B cell (primary cell): Measurements from ENCODE around the gene FCER1G. TPM values are rescaled to one million over a fixed set of nuclear protein-coding genes. Genes with fewer than 3 reads are reported as not detected.

ENCODE experiments used
- ATAC-seq: fragments of 200-7000 bp; cut with Tn5 transposase; one replicate; pipeline ENCODE4 v1.10.0; 2021; ENCODE audit warnings: low read depth, mild to moderate bottlenecking, moderate number of reproducible peaks, moderate library complexity
- CTCF ChIA-PET: fragments of 350-600 bp; sonication (Branson Sonifier 250); formaldehyde crosslinking; loops from one replicate; lab custom pipeline; 2021; ENCODE audit warnings: antibody characterized with exemption, inconsistent platforms; lab: Charles Lee
- POLR2A ChIA-PET: fragments of 350-600 bp; sonication (Branson Sonifier 250); formaldehyde crosslinking; loops from one replicate; lab custom pipeline; 2021; ENCODE audit warnings: antibody characterized with exemption; lab: Charles Lee
- DNase-seq: peaks from one replicate; pipeline ENCODE4 v3.0.0; 2013
- H2AFZ ChIP-seq: 2 replicates; pipeline ENCODE4 v1.6.1; 2012; ENCODE audit warnings: mild to moderate bottlenecking, low read depth, low read length; ENCODE audit not compliant: insufficient read depth, poor library complexity, severe bottlenecking
- H3K27ac ChIP-seq, 2 donors: 1 replicate in 1 of 2; 2 replicates in 1 of 2; pipeline ENCODE4 v1.5.1; 2012 to 2013; ENCODE audit warnings: low read length in 2 of 2, mild to moderate bottlenecking in 2 of 2, moderate library complexity in 1 of 2
- H3K27me3 ChIP-seq, 4 experiments: fragments of 200-600 bp in 1 of 4; sonication (generic) in 1 of 4; replicated peaks in 1 of 4; 1 replicate in 2 of 4; 2 replicates in 2 of 4; pipeline versions ENCODE4 v1.6.1 to v1.7.0; 2013 to 2016; ENCODE audit warnings: low read length in 3 of 4, mild to moderate bottlenecking in 2 of 4, mixed read lengths in 1 of 4, moderate library complexity in 1 of 4; ENCODE audit not compliant: insufficient read depth in 4 of 4, control insufficient read depth in 3 of 4; ENCODE audit errors: control extremely low read depth in 1 of 4
- H3K36me3 ChIP-seq, 2 experiments: replicated peaks in 1 of 2; 1 replicate in 1 of 2; 2 replicates in 1 of 2; pipeline versions ENCODE4 v1.6.1 to v1.7.1; 2013; ENCODE audit warnings: low read length in 1 of 2; ENCODE audit not compliant: insufficient read depth in 2 of 2, control insufficient read depth in 1 of 2; ENCODE audit errors: control extremely low read depth in 1 of 2, extremely low read depth in 1 of 2
- H3K4me1 ChIP-seq, 2 donors: fragments of 200-600 bp in 1 of 2; sonication (generic) in 1 of 2; 1 replicate in 1 of 2; 2 replicates in 1 of 2; pipeline versions ENCODE4 v1.5.1 to v1.6.1; 2013 to 2017; ENCODE audit warnings: low read length in 2 of 2; ENCODE audit not compliant: control insufficient read depth in 2 of 2, insufficient read depth in 2 of 2
- H3K4me2 ChIP-seq: replicated peaks from 2 replicates; pipeline ENCODE3; 2012; ENCODE audit warnings: mild to moderate bottlenecking, low read depth, low read length; ENCODE audit not compliant: poor library complexity, severe bottlenecking
- H3K4me3 ChIP-seq, 5 experiments: fragments of 200-600 bp in 1 of 5; sonication (generic) in 1 of 5; 1 replicate in 3 of 5; 2 replicates in 2 of 5; pipeline versions ENCODE4 v1.5.1 to v1.7.0; 2011 to 2016; ENCODE audit warnings: low read length in 4 of 5, mild to moderate bottlenecking in 4 of 5, low read depth in 2 of 5, control low read depth in 1 of 5, moderate library complexity in 1 of 5; ENCODE audit not compliant: insufficient read depth in 1 of 5; ENCODE audit errors: control extremely low read depth in 1 of 5, extremely low read depth in 1 of 5
- H3K79me2 ChIP-seq: fragments of 200-600 bp; sonication (generic); one replicate; pipeline ENCODE4 v1.6.0; 2016; ENCODE audit warnings: low read length; ENCODE audit not compliant: control insufficient read depth, insufficient read depth
- H3K9ac ChIP-seq: fragments of 200-600 bp; sonication (generic); 2 replicates; pipeline ENCODE4 v1.6.1; 2017; ENCODE audit warnings: mild to moderate bottlenecking, low read length, moderate library complexity
- H3K9me3 ChIP-seq, 3 donors: one replicate each; pipeline versions ENCODE4 v1.6.1 to v1.7.1; 2013; ENCODE audit warnings: low read length in 2 of 3; ENCODE audit not compliant: control insufficient read depth in 2 of 3, insufficient read depth in 1 of 3; ENCODE audit errors: control extremely low read depth in 1 of 3
- H4K20me1 ChIP-seq: 2 replicates; pipeline ENCODE4 v1.6.0; 2012; ENCODE audit warnings: mild to moderate bottlenecking, low read length; ENCODE audit not compliant: insufficient read depth, control insufficient read depth, poor library complexity, severe bottlenecking
- H3K27ac Mint-ChIP-seq: one replicate; pipeline ENCODE4 v1.8.0; 2021; ENCODE audit warnings: mixed read lengths
- H3K27me3 Mint-ChIP-seq: one replicate; pipeline ENCODE4 v1.8.0; 2021; ENCODE audit warnings: mixed read lengths
- H3K4me1 Mint-ChIP-seq: one replicate; pipeline ENCODE4 v1.8.0; 2021; ENCODE audit warnings: mixed read lengths
- H3K4me3 Mint-ChIP-seq: one replicate; pipeline ENCODE4 v1.8.0; 2021; ENCODE audit warnings: mixed read lengths
- H3K9me3 Mint-ChIP-seq: one replicate; pipeline ENCODE4 v1.8.0; 2022; ENCODE audit warnings: mixed read lengths; ENCODE audit not compliant: insufficient read depth
- CTCF ChIP-seq: fragments of 200-600 bp; IDR thresholded peaks from one replicate; pipeline ENCODE4 v1.8.0; 2022; ENCODE audit warnings: antibody characterized with exemption, mild to moderate bottlenecking
- EZH2 ChIP-seq: IDR thresholded peaks from 2 replicates; pipeline ENCODE4 v1.6.1; 2012; ENCODE audit warnings: borderline replicate concordance, low read depth, mild to moderate bottlenecking, moderate library complexity, low read length; ENCODE audit not compliant: insufficient read depth, poor library complexity, severe bottlenecking
- WGBS: methylation state at CpG from one replicate; pipeline ENCODE4 v1.1.5; 2013; ENCODE audit warnings: missing lambda C conversion rate; ENCODE audit not compliant: insufficient coverage; 5-methylcytosine and 5-hydroxymethylcytosine counted together
- intact Hi-C: fragments of 100-400 bp; cut with micrococcal nuclease; formaldehyde crosslinking; loops from one replicate; pipeline ENCODE4 v1.10.0; 2022
- polyA plus RNA-seq: library from polyadenylated mRNA; depleted of rRNA; stranded (reverse); fragments of >200 nt; gene quantifications from 2 replicates; pipeline ENCODE4 v1.2.3, GENCODE V29; 2012
- total RNA-seq, 2 donors: library from RNA; stranded (reverse); fragments of 120-200 nt in 1 of 2; gene quantifications; 1 replicate in 1 of 2; 2 replicates in 1 of 2; pipeline versions ENCODE4 v1.2.3 to v1.2.4, GENCODE V29; 2013 to 2022

Gene FCER1G
- total and polyA plus RNA-seq, 2 donors (not counting 1 experiment from before 2014, with no cell fraction given), result 0.76 to 13.6 TPM

DNA sequence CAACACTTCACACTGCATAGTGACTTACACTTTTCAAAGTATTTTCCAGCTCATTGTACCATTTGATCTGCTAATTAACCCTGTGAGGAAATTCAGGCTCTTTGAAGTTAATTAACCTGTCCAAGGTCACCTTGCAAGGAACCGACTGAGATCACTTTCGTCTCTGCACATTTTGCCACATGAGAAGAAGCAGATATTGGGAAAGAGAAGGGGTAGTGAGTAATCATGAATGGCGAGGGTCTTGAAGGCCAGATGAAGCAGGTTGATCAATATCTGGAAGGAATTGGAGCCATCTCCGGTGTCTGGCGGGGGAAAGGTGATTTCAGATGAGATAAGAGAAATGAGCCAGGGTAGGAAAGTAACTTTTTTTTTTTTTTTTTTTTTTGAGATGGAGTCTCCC lies 4.9 kb downstream of the FCER1G start:
- Histone ChIP-seq H3K4me2 (no peak overlapping the region), H3K27me3 (peaks cover 0 to 48% (median 36%) of the 10 kb centered on the region in 4 experiments), H3K79me2 (no peaks in the 10 kb centered on the region), H4K20me1 (no peaks in the 10 kb centered on the region), H2AFZ (no peak overlapping the region), H3K27ac (no peak overlapping the region), H3K36me3 (no peaks in the 10 kb centered on the region), H3K9me3 (no peaks in the 10 kb centered on the region), H3K4me3 (no peak overlapping the region), H3K4me1 (peaks cover 13 to 25% of the 10 kb centered on the region in 2 donors), H3K9ac (no peak overlapping the region)
- ChIA-PET POLR2A (no interaction called here), CTCF (interaction anchor here (1.1 to 1.9 kb wide), 3 partner anchors 9 to 162 kb away, joined by 5 to 7 read pairs (median 7); no protein-coding TSS in a partner anchor)
- no peak for TF ChIP-seq CTCF
- TF ChIP-seq EZH2, result no peak
- no peak for ATAC-seq
- no peak for DNase-seq
- no peaks in the 10 kb centered on the region for H3K9me3 Mint-ChIP-seq
- peaks cover 26% of the 10 kb centered on the region for H3K4me1 Mint-ChIP-seq
- intact Hi-C loops, result no loop called here
- no peak overlapping the region for H3K27ac Mint-ChIP-seq
- no peak overlapping the region for H3K4me3 Mint-ChIP-seq
- 100% methylated on average over 5 of the region's 5 CpGs for WGBS
- peaks cover 45% of the 10 kb centered on the region for H3K27me3 Mint-ChIP-seq

DNA sequence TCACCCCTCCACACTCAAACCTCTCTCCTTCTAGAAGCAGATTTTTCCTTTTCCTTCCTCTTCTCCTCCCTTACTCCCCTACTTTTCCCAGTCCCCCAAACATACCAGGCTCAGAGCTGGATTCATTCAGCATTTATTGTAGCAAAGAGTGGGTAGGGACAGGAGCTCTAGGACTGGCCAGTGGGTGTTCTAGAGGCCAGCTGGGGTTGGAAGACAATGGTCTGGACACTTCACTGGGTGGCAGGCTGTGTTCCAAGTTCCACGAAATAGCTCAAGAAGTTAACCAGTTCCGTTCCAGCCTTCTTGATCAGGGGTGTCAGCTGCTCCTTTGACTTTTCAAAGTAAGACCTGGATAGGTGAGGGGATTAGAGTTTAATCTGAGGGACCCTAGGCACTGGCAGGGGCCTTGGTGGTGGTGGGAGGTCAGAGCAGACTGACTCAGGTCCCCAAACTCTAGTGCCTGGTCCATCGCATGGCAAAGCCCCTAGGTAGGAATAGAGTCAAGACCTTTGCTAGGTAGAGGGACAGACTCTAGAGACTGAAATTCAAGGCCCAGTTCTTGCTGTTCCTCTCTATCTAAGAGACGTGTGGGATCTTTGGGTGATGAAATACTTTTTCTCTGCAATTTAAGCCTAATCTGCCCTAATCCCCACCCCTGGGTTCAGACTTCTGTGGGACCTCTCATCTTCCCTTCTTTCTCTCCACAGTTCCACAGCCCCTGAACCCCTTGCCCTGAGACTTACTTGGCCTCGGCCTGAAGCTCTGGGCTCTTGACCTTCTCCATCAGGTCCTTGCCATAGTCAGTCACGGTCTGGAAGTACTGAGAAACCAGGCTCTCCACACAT lies 7.3 kb downstream of the FCER1G start:
- no peak for TF ChIP-seq CTCF
- TF ChIP-seq EZH2, result no peak
- H3K36me3 ChIP-seq, result no peaks in the 10 kb centered on the region
- WGBS, result 97% methylated on average over 6 of the region's 6 CpGs
- peaks cover 0 to 44% (median 34%) of the 10 kb centered on the region in 4 experiments for H3K27me3 ChIP-seq
- no peak overlapping the region for H2AFZ ChIP-seq
- ATAC-seq, result no peak
- Mint-ChIP-seq H3K4me3 (no peak overlapping the region), H3K27ac (peak overlapping the region; percentile 59), H3K27me3 (peaks cover 43% of the 10 kb centered on the region), H3K4me1 (peaks cover 33% of the 10 kb centered on the region), H3K9me3 (no peaks in the 10 kb centered on the region)
- H3K4me3 ChIP-seq, result no peak overlapping the region
- H3K9ac ChIP-seq, result no peak overlapping the region
- no peak overlapping the region for H3K27ac ChIP-seq
- intact Hi-C loops, result no loop called here
- H3K4me2 ChIP-seq, result no peak overlapping the region
- peaks cover 7% of the 10 kb centered on the region for H3K79me2 ChIP-seq
- no peaks in the 10 kb centered on the region for H3K9me3 ChIP-seq
- H4K20me1 ChIP-seq, result no peaks in the 10 kb centered on the region
- POLR2A ChIA-PET, result interaction anchor here (0.7 kb wide), 1 partner anchor 45 kb away, joined by 4 read pairs; the partner anchor contains the start of gene B4GALT3
- DNase-seq, result no peak
- H3K4me1 ChIP-seq, result peaks cover 24 to 34% of the 10 kb centered on the region in 2 donors
- CTCF ChIA-PET, result interaction anchor here (0.7 to 10.0 kb wide), 3 partner anchors 12 to 159 kb away, joined by 3 to 104 read pairs (median 6); no protein-coding TSS in a partner anchor
